GM19438 (cell line): ENCODE measurements around the gene NMT2.

Experiments
- ATAC-seq: cut with Tn5 transposase; IDR thresholded peaks from one replicate; pipeline ENCODE4 v1.9.1; 2021; ENCODE audit warnings: low read depth; ENCODE audit not compliant: unreplicated experiment

Gene NMT2

DNA sequence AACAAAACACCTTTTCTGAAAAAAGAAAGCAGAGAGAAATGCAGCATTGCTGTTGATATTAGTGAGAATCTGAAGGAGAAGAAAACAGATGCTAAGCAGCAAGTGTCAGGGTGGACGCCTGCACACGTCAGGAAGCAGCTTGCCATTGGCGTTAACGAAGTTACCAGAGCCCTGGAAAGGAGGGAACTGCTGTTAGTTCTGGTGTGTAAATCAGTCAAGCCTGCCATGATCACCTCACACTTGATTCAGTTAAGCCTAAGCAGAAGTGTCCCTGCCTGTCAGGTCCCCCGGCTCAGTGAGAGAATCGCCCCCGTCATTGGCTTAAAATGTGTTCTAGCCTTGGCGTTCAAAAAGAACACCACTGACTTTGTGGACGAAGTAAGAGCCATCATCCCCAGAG lies 65.0 kb downstream of the NMT2 start:
- ATAC-seq: no peak

DNA sequence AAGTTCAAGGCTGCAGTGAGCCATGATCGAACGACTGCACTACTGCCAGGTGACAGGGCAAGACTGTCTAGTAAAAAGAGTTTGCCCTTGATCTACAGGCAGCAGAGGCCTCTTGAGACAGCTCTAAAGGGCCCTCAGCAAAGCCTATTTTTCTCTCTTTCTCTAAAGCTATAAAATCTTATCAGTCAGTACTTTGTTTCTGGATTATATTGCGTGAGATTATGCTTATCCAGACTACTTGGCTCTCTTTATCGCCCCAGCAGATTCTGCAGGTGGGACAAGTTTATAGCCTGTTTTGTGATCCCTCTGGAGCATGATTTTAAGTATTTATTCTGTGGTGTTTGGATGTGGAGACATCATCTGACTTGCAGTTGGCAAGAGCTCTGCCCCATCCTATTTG lies 68.6 kb downstream of the NMT2 start:
- ATAC-seq: no peak

DNA sequence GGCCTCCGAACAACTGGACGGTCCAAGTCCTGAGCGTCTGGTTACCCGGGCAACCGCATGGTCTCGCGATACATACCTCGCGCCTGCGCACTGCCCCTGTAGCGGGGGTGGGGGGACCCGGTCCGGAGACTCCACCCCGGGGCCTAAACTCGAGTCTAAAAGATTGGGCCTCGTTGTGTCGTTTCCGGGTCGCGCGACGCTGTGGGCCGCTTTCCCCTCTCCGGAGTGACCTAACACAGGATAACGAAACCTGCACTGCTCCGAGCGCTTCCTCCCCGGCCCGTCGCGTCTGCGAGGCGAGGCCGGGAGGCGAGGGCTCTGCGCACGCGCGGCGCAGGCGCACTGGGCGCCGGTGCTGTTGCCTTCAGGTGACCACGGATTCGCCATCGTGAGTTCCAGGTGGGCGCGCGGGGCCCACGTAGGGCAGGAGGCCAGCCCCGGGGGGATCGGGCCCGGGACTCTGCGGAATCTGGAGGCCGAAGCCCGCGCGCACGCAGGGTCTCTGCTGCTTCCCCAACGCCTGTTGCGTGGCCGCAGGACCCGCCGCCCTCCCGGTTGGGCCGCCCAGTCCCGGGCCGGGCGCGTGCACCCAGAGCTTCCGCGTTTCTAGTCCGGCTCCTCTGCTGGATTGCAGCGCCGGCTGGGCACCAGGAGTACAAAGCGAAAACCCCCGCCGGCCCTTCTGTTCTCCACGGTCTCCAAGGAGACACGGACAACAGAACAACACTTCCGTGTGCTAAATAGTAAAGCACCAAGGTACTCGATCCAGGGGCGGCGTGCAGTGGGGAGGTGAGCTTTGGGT lies 71.3 kb downstream of the NMT2 start, which contains the start of gene RPP38:
RPP38 (plus strand) TSS at position 345 of the 802 bp plus-strand sequence. CDS start 5,960 bp downstream, outside the sequence.
- peak; percentile 81 for ATAC-seq

DNA sequence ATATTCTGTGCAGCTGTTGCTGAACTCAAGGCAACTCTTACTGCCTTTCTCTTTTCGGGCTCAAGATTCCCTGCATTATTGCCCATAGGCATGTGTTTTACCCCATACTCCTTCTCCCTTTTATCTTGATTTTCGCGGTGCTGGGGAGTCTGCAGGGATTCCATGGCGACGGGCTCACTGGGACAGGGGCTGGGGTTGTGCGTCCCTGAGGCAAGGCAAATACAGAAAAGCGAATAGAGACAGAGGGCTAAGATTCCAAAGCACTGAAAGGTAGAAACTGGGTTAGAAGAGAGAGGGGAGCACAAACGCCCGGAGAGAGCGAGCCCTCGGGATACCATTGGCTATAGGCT lies 71.9 kb downstream of the NMT2 start:
- ATAC-seq: peak; percentile 13

DNA sequence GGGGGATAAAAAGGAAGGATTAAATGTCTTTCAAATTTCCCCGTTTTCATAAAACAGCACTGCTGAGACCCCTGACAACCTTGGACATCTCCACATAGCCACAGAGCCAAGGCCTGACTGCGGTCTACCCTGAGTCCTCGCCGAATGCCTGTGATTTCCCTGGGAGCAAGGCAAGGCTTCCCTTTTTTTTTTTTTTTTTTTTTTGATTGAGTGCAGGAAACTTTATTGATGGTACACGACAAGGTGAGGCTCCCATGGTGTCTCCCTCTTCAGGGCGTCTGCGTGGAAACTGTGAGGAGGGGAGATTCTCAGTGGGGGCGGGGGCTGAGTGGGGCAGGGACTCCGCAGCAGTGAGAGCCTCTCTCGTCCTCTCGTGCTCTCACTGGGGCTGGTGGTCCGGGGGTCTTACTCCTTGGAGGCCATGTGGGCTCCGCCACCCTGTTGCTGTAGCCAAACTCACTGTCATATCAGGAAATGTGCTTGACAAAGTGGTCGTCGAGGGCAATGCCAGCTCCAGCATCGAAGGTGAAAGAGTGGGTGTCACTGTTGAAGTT lies 75.6 kb downstream of the NMT2 start:
- ATAC-seq: no peak

DNA sequence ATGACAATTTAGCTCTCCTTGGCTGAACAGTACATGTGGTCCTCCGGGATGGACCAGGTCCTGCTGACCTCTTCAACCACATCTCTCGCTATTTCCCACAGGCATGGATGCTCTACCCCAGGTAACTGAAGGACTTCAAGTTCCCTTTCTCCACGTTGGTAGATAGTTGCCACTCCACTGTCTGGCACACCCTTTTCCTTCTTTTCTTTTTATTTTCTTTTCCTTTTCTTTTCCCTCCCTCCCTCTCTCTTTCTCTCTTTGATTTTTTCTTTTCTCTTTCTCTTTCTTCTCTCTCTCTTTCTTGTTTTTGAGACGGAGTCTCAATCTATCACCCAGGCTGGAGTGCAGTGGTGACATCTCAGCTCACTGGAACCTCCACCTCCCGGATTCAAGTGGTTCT lies 77.1 kb downstream of the NMT2 start:
- no peak for ATAC-seq

DNA sequence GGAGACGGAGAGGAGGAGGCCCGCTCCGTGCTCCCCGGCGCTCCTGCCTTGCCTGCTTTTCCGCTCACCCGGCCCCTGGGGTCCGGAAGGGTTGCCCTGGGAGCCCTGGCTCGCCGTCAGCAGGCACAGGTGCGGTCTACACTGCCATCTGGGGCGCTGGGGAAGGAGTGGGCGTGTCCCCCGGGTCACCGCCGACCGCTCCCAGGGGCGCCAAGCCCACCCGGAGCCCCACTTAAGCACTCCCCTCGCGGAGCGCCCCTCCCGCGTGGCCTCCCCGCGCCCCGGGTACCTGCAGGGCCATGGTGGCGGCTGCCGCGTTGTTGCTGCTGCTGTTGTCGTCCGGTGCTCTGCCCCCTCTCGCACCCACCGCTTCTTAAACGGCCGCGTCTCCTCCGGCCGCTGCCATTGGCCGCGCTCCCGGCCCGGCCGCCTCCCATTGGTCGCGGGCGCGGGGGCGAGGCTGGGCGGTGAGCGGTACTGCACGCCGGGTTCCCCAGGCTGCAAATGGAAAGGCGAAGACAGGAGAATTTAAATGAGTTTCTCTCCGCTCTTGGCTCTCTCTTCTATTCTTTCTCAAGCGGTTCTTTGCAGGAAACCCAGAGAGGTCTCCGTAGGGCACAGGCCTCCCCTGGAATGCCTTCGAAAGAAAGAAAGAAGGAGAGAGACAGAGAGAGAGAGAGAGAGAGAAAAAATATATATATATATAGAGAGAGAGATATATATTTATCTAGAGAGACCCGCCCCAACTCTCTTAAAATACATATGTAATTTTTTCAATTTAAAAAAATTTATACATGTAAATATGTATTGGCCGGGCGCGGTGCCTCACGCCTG lies 79.8 kb downstream of the NMT2 start, which contains the start of gene ACBD7:
ACBD7 (minus strand) TSS at position 349 of the 834 bp plus-strand sequence; CDS start at position 301, 48 bp downstream.
- peak; percentile 100 for ATAC-seq

DNA sequence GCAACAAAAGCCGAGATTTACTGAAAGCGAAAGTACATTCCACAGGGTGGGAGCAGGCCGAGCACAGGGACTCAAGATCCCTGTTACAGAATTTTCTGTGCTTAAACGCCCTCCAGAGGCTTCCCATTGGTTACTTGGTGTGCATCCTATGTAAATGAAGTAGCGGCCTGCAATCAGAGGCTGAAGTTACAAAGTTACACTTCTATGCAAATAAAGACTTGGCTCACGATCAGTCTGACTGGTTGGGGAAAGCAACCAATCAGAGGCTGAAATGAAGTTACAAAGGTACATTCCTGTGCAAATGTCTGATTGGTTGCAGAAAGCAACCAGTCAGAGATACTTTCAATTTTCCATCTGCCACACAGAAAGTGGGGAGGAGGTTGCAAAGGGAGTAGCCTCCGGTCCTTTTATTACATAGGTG lies 84.0 kb downstream of the NMT2 start:
- ATAC-seq: no peak

DNA sequence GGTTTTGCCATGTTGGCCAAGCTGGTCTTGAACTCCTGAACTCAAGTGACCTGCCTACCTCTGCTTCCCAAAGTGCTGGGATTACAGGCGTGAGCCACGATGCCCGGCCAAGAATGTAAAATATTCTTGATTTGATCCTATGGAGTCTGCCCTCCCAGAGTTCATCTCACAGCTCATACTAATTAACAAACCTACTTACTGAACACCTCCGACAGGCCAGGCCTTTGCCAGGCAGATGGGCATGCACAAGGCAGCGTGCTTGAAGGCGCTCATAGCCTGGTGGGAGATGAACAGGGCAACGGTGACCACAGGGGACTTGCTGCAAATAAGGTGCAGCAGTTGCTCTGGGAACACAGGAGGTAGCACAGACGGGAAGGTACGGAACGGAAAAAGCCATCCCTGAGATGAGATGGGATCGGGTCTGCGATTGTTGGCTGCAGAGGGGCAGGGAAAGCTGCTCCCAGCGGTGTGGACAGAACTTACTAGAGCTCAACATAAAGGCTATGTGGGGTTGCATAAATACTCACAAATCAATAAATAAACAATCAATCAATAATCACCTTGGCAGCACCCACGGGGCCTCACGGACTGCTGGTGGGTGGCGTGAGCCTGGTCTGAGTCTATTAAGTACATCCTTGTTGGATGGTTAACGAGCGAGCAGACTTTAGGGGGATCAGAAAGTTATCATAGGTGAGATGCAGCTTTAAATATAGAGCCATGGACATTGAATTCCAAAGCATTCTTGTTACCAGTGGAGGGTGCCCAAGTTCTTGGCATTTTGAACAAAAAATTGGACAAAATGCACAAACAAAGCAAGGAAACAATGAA lies 84.6 kb downstream of the NMT2 start:
- no peak for ATAC-seq

DNA sequence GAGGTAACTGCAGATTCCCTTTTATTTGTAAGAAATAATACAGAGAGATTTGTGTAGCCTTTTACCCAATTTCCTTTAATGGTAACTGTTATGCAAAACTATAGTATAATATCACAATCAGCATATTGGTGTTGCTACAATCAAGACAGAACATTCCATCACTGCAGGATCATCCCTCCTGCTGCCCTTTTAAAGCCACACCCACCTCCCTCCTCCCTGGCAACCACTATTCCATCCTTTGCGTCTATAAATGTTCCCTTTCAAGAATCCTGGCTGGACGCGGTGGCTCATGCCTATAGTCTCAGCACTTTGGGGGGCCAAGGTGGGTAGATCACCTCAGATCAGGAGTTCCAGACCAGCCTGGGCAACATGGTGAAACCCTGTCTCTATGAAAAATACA lies 93.1 kb downstream of the NMT2 start:
- no peak for ATAC-seq

DNA sequence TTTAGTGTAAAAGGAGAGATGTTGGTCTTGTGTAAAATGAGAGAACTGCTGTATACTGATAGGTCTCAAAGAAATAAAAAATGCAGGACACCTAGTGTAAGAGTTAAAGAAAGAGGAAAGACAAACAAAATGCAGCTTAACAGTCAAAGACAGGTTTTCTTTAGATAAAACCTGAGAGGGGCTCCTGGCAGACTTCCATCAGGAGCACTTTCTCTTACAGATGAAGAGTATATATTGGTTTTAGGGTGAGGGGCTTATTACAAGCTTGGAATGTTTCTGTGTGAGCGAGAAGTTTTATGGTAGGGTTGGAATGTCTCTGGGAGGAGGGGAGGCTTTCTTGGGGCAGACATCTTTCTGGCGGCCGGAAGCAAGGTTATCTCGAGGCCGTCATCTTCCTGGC lies 96.1 kb downstream of the NMT2 start:
- no peak for ATAC-seq

DNA sequence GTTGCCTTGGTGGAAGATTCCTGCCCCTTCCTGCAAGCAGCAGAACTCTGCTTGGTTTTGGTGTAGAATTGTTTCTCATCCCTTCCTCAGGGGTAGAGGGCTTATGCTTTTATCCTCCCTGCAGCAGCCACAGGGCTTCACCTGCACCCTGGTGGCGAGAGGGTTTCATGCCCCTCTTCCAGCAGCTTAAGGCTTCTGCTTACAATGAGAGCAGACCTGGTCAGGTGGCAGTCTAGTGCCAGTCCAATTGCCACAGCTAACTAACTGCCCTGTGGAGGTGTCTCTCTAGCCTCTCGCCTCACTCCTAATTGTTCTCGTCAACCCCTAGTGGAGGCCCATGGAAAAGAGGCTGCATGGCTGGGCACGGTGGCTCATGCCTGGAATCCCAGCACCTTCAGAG lies 99.3 kb downstream of the NMT2 start:
- ATAC-seq: no peak

DNA sequence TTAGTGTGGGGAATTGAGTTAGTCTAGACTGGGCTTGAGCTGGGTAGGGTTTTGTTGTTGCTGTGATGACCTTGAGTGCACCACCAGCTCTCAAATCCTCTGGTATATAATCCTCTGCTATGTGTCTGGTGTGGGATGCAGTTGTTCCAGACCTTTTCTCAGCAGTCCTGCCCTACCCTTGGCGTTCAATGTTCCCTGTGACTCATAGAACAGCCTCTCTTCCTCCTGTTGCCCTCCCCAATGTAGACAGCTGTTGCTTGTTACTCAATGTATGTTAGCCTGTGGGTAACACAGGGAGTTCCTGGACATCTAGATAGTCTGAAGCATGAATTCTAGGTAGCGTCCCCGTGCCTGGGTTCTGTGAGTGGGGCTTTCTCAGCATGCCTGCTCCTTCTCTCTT lies 99.7 kb downstream of the NMT2 start:
- ATAC-seq: no peak

DNA sequence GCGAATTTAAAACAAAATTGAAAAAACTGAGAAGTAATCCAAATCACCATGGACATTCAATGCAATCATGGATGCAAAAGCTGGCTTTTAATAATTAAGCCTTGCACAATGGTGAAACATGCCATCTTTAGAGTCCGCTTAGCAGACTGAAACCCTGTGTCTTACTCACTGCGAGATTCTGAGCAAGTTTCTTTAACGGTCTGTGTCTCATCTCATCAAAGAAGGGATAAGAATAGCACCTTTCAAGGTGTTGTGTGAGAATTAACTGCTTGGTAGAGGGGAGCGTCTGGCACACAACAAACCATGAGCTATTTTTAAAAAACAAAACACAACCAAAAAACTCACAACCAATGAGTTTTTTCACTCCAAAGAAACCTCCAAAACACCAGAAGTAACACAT lies 101.3 kb downstream of the NMT2 start:
- ATAC-seq: no peak

DNA sequence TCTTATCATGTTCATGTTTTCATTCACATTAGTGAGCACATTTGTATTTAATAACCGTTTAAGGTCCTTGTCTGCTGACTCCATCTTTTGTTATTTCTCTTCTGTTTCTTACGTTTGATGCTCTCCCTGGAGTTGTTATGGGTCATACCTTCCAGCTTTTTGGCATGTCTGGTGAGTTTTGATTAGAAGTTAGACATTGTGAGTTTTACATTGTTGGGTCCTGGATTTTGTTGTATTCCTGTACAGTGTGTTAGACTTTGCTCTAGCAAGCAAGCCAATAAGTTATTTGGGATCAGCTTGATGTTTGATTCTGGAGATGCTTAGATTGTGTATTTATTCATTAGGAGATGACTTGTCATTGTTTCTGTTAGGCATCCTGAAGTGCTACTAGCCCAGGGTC lies 107.9 kb downstream of the NMT2 start:
- ATAC-seq: no peak

DNA sequence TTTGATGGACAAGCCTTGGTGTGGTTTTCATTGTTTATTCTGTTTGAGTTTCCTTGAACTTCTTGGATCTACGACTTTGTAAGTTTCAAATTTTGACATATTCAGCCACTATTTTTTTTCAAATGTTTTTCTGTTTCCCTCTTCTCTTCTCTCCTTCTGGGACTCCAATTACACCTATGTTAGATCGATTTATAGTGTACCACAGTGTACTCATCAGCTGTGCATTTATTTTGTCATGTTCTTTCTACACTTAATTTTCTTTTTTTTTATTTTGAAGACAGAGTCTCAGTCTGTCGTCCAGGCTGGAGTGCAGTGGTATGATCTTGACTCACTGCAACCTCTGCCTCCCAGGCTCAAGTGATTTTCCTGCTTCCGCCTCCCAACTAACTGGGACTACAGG lies 108.6 kb downstream of the NMT2 start:
- no peak for ATAC-seq

DNA sequence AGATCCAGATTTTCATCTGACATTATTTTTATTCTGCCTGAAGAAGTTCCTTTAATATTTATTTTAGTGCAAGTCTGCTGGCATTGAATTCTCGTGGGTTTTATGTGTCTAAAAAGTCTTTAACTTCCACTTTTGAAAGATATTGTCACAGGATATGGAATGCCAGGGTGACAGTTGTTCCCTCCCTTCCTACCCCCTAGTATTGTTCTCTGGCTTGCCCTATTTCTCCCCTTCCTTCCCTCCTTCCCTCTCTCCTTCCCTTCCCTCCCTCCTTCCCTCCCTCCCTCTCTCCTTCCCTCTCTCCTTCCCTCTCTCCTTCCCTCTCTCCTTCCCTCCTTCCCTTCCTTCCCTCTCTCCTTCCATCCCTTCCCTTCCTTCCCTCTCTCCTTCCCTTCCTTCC lies 109.8 kb downstream of the NMT2 start:
- ATAC-seq: no peak
